NCI-H82 treated with DMSO at 0.1 percent for 48 hours (cell line): ENCODE measurements around the gene GNAI2.
"Not testable (repeated sequence)": the region's sequence is repeated elsewhere in the genome, so short reads cannot be mapped to it uniquely, and the experiment has no call there.

Source experiments
- DNase-seq: peaks from one replicate; lab custom pipeline; 2025; ENCODE audit not compliant: unreplicated experiment; lab: John Stamatoyannopoulos, UW

The GNAI2 gene

GRCh38 chr3:50275141-50275995, 39.4 kb downstream of the GNAI2 start:
- DNase-seq: no peak

DNA sequence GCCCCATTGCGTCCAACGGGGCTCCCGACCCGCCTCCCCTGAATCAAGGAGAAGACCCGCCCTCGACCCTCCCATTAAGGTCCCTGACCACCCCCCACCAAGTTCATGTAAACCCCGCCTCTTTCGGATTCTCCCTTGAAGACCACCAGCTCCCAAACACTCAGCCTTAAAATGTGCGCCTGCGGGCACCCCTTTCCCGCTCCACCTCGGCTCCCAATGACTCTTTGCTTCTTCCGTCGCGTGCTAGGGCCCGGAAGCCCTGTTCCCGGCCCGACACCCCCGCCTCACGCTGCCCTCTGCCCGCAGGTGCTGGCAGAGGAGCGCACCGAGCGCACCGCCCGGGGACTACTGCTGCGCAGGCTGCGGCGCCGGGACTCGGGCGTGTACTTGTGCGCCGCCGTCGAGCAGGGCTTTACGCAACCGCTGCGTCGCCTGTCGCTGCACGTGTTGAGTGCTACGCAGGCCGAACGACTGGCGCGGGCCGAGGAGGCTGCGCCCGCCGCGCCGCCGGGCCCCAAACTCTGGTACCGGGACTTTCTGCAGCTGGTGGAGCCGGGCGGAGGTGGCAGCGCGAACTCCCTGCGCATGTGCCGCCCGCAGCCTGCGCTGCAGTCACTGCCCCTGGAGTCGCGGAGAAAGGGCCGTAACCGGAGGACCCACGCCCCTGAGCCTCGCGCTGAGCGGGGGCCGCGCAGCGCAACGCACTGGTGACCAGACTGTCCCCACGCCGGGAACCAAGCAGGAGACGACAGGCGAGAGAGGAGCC, 40.2 kb downstream of the GNAI2 start:
- no peak for DNase-seq

GRCh38 chr3:50276762-50277101, 40.7 kb downstream of the GNAI2 start:
- no peak for DNase-seq

DNA sequence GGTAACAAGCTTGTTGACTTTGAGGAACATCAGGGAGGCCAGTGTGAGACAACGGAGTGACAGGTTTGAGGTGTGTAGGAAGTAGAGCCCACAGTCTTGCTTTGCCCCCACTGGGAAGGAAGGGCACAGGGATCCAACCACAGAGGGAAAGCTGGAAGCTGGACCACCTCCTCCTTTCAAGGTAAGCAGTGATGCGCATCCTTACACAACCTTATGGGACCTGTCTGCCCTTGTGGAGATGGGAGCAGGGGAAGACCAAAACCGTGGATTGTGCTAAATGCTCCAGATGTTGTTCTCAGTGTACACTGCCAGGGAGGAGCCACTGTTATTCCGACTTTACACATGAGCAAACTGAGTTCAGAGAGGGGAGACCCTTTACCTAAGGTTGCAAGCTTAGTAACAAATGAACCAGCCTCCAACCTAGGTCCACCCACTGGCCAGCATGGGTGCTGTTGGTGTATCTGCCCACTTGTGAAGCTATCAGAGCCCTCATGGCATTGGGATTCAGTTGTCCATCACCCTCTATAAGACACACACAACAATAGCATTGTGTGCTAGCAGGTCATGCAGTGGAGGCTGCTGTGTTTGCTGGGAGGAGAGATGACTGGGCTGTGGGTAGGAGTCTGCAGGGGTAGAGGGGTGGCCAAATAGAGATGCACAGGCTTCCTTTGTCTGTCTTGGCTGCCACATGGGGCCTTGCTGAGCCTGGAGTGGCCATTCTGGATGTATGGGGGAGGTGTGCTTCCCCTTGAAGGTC, 42.3 kb downstream of the GNAI2 start:
- no peak for DNase-seq

DNA sequence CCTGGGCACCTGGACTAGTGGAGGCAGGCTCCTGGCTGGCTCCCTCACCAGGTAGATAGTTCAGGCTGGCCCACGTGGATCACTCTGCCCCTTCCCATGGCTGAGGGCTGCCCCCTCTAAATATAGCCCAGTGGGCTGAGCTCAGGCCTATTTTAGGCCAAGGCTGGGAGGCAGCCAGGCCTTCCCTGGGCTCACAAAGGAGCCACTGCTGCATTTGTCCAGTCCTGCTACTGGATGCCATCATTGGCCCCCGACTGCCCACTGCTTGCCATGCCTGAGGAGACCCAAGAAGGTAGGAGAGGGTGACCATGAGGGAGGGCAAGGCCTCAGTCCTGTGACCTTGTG, 42.8 kb downstream of the GNAI2 start, which contains the start of gene LSMEM2:
Gene LSMEM2, plus strand, starts transcription at position 208 of the 345 bp plus-strand sequence. Its CDS starts 27 bp downstream, at position 235.
- DNase-seq: no peak

- no peak for DNase-seq
These were observed 43.4 kb downstream of the GNAI2 start for GRCh38 chr3:50279255-50280016.

- DNase-seq: not testable (repeated sequence)
These were observed 48.1 kb downstream of the GNAI2 start for GRCh38 chr3:50284121-50284520.

GRCh38 chr3:50286322-50287227, 50.6 kb downstream of the GNAI2 start:
- DNase-seq: no peak

DNA sequence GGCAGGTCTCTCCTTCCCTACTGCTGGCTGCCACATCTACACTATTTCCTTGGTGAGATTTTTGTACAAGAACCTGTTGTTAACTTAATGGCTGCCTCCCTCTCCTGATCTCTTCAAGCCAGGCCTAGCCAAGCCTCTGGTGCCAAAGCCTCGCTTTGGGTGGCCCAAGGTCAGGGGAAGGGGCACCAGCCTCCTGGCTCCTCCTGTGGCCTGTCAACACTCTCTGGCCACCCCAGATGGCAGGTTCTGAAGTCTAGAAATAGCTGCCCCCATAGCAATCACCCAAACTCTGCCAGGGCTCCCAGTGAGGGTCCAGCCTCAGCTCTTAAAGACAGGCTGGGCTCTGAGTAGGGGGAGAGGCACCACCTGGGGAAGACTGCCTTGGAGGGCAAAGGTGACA, 51.3 kb downstream of the GNAI2 start:
- DNase-seq: no peak

DNA sequence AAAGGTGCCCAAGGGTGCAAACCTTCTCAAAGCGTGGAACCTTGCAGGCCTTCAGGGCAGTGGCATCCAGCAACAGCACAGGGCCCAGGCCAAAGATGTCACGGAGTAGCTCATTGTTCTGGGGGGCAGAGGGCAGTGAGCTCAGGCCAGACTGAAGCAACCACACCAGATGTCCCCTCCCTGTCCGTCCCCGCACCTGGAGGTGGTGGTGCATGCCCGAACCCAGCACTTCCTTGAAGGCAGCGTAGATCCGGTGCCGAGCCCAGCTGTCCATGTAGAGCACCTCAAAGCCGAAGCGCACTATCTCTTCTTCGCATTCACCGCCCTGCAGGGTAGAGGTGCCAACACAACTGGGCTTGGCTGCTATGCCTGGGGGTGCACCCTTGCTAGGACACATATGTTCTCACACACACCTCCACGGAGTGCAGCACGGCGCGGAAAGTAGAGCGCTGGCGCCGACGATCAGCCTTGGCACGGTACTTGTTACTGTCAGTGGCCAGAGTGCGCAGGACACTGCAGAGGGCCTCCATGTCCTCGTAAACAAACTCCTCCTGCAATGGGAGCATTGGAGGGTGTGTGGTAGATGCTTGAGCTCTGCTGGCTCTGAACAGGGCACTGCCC, 52.5 kb downstream of the GNAI2 start:
- no peak for DNase-seq

DNA sequence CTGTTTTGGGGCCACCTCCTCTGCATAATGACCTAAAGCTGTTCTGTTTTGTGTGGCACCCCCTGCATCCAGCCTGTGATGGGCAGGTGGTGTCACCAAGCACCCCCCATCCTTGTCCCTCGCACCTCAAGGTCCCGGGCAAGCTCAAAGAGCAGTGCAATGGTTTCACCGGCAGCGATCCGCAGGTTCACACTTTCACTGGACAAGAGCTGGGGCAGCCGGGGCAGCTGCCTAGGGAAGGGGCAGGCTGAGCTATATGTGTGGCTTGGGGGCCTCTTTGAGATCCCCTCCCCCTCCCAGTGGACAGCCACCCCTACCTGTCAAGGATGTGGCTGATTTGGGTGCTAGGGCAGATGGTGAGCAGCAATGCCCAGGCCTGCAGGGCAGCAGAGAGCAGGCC, 53.1 kb downstream of the GNAI2 start:
- no peak for DNase-seq

DNA sequence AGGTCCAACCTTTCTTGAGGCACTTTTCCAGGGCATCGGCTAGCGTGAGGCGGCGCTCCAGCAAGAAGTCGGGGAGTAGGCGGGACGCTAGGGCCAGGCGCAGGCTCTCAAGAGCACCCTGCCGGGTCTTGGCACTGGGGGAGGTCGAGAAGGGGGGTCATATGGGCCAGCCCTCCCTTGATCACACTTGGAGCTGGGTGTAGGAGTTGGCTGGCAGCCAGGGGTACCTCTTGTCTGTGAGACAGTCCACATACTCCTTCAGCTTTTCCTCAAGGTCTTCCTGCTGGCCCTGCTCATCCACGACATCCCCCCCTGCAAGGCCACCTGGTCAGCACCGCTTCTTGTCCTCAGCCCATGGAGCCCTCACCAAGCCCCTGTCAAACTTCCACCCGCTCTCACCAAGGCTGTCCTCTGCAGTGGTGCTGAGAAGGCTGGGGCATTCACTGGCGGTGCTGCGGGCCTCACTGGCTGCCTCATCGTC, 54.2 kb downstream of the GNAI2 start:
- DNase-seq: no peak

GRCh38 chr3:50292159-50293078, 56.4 kb downstream of the GNAI2 start, which contains the start of gene IFRD2:
Gene IFRD2 (minus strand): TSS chr3:50292429. CDS start chr3:50292274, 155 bp downstream.
- DNase-seq: peak; percentile 90

DNA sequence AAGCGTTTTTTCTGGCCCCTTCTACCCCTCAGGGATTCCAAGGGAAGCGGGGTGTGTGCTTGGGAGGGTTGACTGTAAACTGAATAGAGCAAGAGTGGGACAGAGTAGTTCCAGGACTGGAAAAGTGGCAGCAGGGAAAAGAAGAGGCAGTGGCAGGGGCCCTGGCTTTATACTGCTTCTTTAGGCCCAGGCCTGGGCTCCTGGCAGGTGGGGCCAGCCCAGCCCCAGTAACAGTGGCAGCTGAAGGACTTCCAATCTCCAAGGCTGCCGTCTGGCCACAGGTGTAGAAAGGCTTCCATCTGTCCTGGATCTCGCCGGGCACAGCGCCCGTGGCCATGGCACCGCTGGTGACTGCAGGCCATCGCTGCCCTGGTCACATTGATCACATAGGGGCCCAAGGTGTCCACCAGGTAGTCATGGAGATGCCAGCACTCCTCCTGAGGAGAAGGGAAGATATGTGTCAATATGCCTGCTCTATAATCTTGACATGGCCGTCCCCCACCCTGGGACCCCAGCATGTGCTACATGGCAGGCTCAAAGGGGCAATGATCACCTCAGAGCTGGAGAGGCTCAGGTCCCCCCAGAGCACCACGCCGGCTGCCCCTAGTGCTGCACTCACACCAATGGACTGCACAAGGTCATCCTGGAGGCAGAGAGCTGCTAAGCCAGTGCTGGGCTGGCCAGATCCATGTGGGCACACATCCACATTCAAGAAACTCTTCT, 57.2 kb downstream of the GNAI2 start:
- no peak for DNase-seq

GRCh38 chr3:50294089-50294488, 58.1 kb downstream of the GNAI2 start:
- no peak for DNase-seq

GRCh38 chr3:50294492-50295403, 58.7 kb downstream of the GNAI2 start:
- no peak for DNase-seq
